ENCODE data around the gene SYTL3. TPM values are rescaled to one million over a fixed set of nuclear protein-coding genes. Genes with fewer than 3 reads are reported as not detected.

SYTL3 gene
- total and polyA plus RNA-seq, 2 of the 8 experiments (the other 6 are each of a cell fraction or from before 2014, with no cell fraction given), result 0.27 to 0.99 TPM

- no peak for TF ChIP-seq ATF3 (IDR thresholded peaks at IDR 0.05; ENCODE audit: insufficient read depth, low read depth, low read length)
- TF ChIP-seq POU5F1 (IDR thresholded peaks at IDR 0.05; ENCODE audit: low read depth, low read length), result no peak
- TF ChIP-seq SIRT6 (IDR thresholded peaks at IDR 0.05; ENCODE audit: low read length), result no peak
- no peak for TF ChIP-seq EZH2 (IDR thresholded peaks at IDR 0.05; ENCODE audit: low read depth, low read length, severe bottlenecking)
- TF ChIP-seq BCL11A (IDR thresholded peaks at IDR 0.05; ENCODE audit: low read depth in 2 of 2, low read length in 2 of 2), result no peak
- no peak for TF ChIP-seq TAF1 (IDR thresholded peaks at IDR 0.05; ENCODE audit: low read depth, low read length)
Observed at GRCh38 chr6:158797331-158798310, 147.8 kb downstream of the SYTL3 start (continued).
